K562 (cell line): ENCODE measurements around the gene APEX2. TPM values are rescaled to one million over a fixed set of nuclear protein-coding genes. Genes with fewer than 3 reads are reported as not detected.

Source experiments
- CBFB ChIP-seq: sonication (generic); formaldehyde crosslinking; IDR thresholded peaks from 2 replicates; pipeline ENCODE4 v1.4.0; 2020; ENCODE audit warnings: mild to moderate bottlenecking, missing genetic modification reagents
- FOXK2 ChIP-seq, 2 experiments: fragments of 450-650 bp; IDR thresholded peaks in 1 of 2; conservative IDR thresholded peaks in 1 of 2; 2 replicates each; pipeline ENCODE4 v1.6.1; 2016; ENCODE audit warnings: low read depth in 2 of 2, mild to moderate bottlenecking in 1 of 2
- FOXM1 ChIP-seq, 2 experiments: fragments of 450-650 bp in 1 of 2; sonication (generic) in 1 of 2; formaldehyde crosslinking in 1 of 2; IDR thresholded peaks; 2 replicates each; pipeline versions ENCODE4 v1.6.1 to v1.9.0; 2017 to 2022; ENCODE audit warnings: low read depth in 2 of 2, mild to moderate bottlenecking in 2 of 2, missing genetic modification reagents in 1 of 2, moderate library complexity in 1 of 2
- GATAD2A ChIP-seq: fragments of 450-650 bp; IDR thresholded peaks from 2 replicates; pipeline ENCODE4 v1.6.1; 2017
- GATAD2B ChIP-seq: fragments of 450-650 bp; IDR thresholded peaks from 2 replicates; pipeline ENCODE4 v1.6.1; 2017; ENCODE audit warnings: mild to moderate bottlenecking, borderline replicate concordance
- HEY1 ChIP-seq: fragments of 250-450 bp; sonication (Bioruptor Pico); IDR thresholded peaks from 2 replicates; pipeline ENCODE4 v1.5.0; 2020; ENCODE audit warnings: mild to moderate bottlenecking, moderate library complexity, borderline replicate concordance
- ILK ChIP-seq: fragments of 450-650 bp; IDR thresholded peaks from 2 replicates; pipeline ENCODE4 v1.6.1; 2016; ENCODE audit warnings: missing genetic modification characterization, low read depth, mild to moderate bottlenecking, missing compliant biosample characterization, moderate library complexity, borderline replicate concordance
- JUND ChIP-seq, 2 experiments: IDR thresholded peaks; 2 replicates in 1 of 2; 3 replicates in 1 of 2; pipeline ENCODE4 v1.6.1; 2011; ENCODE audit warnings: borderline replicate concordance in 2 of 2, low read depth in 2 of 2, low read length in 2 of 2, improper control_type of control experiment in 1 of 2, missing biosample characterization in 1 of 2, missing genetic modification characterization in 1 of 2, missing genetic modification reagents in 1 of 2
- RNF2 ChIP-seq: sonication (generic); IDR thresholded peaks from 2 replicates; pipeline ENCODE4 v1.6.1; 2016
- SRF ChIP-seq, 2 experiments: fragments of 250-450, 450-650 bp in 1 of 2; sonication (Bioruptor Pico) in 1 of 2; sonication (generic) in 1 of 2; formaldehyde crosslinking; IDR thresholded peaks; 2 replicates each; pipeline versions ENCODE4 v1.5.0 to v1.5.1; 2020 to 2022; ENCODE audit warnings: mild to moderate bottlenecking in 1 of 2, missing genetic modification reagents in 1 of 2
- TCF7 ChIP-seq: sonication (generic); IDR thresholded peaks from 2 replicates; pipeline ENCODE4 v1.6.1; 2016; ENCODE audit warnings: antibody characterized with exemption, borderline replicate concordance
- XRCC5 ChIP-seq: fragments of 200-400 bp; formaldehyde crosslinking; IDR thresholded peaks from 2 replicates; pipeline ENCODE4 v1.6.1; 2017; ENCODE audit warnings: low read depth, mild to moderate bottlenecking, low read length
- ZEB2 ChIP-seq: fragments of 450-650 bp; IDR thresholded peaks from 2 replicates; pipeline ENCODE4 v1.6.1; 2016
- ZFP36 ChIP-seq: fragments of 150-350 bp; IDR thresholded peaks from 2 replicates; pipeline ENCODE4 v1.6.1; 2018; ENCODE audit warnings: low read length, low read depth; ENCODE audit not compliant: partially characterized antibody
- ZNF121 ChIP-seq: sonication (generic); formaldehyde crosslinking; conservative IDR thresholded peaks from 2 replicates; pipeline ENCODE4 v1.8.0; 2022; ENCODE audit warnings: missing genetic modification reagents
- ZNF41 ChIP-seq: fragments of 250-450 bp; sonication (Bioruptor Pico); conservative IDR thresholded peaks from 2 replicates; pipeline ENCODE4 v1.4.0; 2020; ENCODE audit warnings: mild to moderate bottlenecking
- ZNF445 ChIP-seq: fragments of 250-450 bp; sonication (Bioruptor Pico); IDR thresholded peaks from 2 replicates; pipeline ENCODE4 v1.4.0; 2020; ENCODE audit warnings: low read depth, mild to moderate bottlenecking, moderate library complexity
- ZZZ3 ChIP-seq: fragments of 450-650 bp; IDR thresholded peaks from 2 replicates; pipeline ENCODE4 v1.6.1; 2016; ENCODE audit warnings: antibody characterized with exemption, mild to moderate bottlenecking, moderate library complexity
- polyA plus RNA-seq, 8 experiments: library from polyadenylated mRNA; depleted of rRNA in 4 of 8; stranded (reverse) in 5 of 8; unstranded in 3 of 8; fragments of >200 nt; fragmentation: Nextera tagmentation in 2 of 8; fragmentation: Illumina TruSeq in 1 of 8; extraction: Ambion mirVana in 2 of 8; extraction: Trizol in 1 of 8; gene quantifications; 2 replicates each; pipeline versions ENCODE4 v1.2.1 to v1.2.3, GENCODE V29; 2011 to 2014; ENCODE audit warnings: inconsistent platforms in 1 of 8, missing spikeins in 1 of 8
- total RNA-seq, 7 experiments: library from RNA; depleted of rRNA in 6 of 7; stranded (reverse); fragments of >200 nt in 6 of 7; fragmentation: Illumina TruSeq in 2 of 7; extraction: Trizol in 2 of 7; gene quantifications; 2 replicates each; pipeline versions ENCODE4 v1.2.1 to v1.2.3, GENCODE V29; 2011 to 2021; ENCODE audit warnings: low replicate concordance in 1 of 7
- TF ChIP-seq, protein P1 (sequence below): fragments of 200-400 bp; formaldehyde crosslinking; IDR thresholded peaks from 2 replicates; pipeline ENCODE4 v1.6.1; 2017; ENCODE audit warnings: mild to moderate bottlenecking, low read depth, low read length, moderate library complexity
- TF ChIP-seq, protein P2 (sequence below): fragments of 450-650 bp; formaldehyde crosslinking; IDR thresholded peaks from 2 replicates; pipeline ENCODE4 v1.4.0; 2022; ENCODE audit warnings: missing genetic modification characterization
- TF ChIP-seq, protein P3 (sequence below): fragments of 450-650 bp; IDR thresholded peaks from 2 replicates; pipeline ENCODE4 v1.6.1; 2016; ENCODE audit warnings: antibody characterized with exemption
- TF ChIP-seq, protein P4 (sequence below): sonication (generic); formaldehyde crosslinking; IDR thresholded peaks from 2 replicates; pipeline ENCODE4 v1.8.0; 2022; ENCODE audit warnings: mild to moderate bottlenecking, missing genetic modification reagents, borderline replicate concordance

The APEX2 gene
- total and polyA plus RNA-seq, 9 of the 15 experiments (the other 6 are each of a cell fraction or from before 2014, with no cell fraction given) = 9.4 to 34.2 (median 25.9) TPM

DNA sequence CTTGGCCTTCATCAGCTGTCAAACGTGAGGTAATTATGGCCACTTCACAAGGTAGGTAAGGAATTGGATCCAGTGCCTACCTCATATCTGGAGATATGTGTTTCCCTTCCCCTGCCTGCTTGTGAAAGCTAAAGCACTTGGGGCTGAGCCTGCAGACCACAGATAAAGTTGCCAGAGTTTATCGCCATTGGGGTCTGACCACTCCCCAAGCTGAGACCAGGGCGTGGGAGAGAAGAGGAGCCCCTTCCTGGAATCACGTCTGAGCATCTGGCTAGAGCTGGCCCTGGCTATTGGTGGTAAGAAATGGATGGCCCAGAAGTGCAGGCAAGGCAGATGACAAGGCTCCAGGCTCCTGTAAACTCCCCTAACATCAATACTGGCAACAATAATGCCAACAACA, 27.9 kb downstream of the APEX2 start (continued):
- TF ChIP-seq ZNF445 (CRISPR knock-in tag) (no peak), HEY1 (no peak), RNF2 (peak; percentile 76; the same call in 1 of the 2 replicates), CBFB (CRISPR knock-in tag) (no peak), FOXK2 (conservative IDR thresholded peaks at IDR 0.05 in 1 of 2, IDR thresholded peaks at IDR 0.05 in 1 of 2; ENCODE audit: low read depth in 2 of 2) (no peak), ZZZ3 (no peak), ZEB2 (0 out of 2 replicates have a peak, but pooled peaks have one; percentile 50), ZNF121 (no peak), FOXM1 (IDR thresholded peaks at IDR 0.05; ENCODE audit: low read depth) (peak; percentile 84), FOXM1 (CRISPR knock-in tag; IDR thresholded peaks at IDR 0.05; ENCODE audit: low read depth) (no peak), SRF (CRISPR knock-in tag; IDR thresholded peaks at IDR 0.05) (no peak), GATAD2B (peak; percentile 70; the same call in 1 of the 2 replicates), TCF7 (no peak), ZFP36 (no peak), ZNF41 (no peak), XRCC5 (no peak), JUND (IDR thresholded peaks at IDR 0.05; ENCODE audit: borderline replicate concordance, low read depth, low read length) (no peak), JUND (tag; IDR thresholded peaks at IDR 0.05; ENCODE audit: borderline replicate concordance, low read depth, low read length) (peak; percentile 56; the same call in 1 of the 3 replicates), ILK (tag) (no peak), GATAD2A (no peak)
- TF ChIP-seq, protein P1, sequence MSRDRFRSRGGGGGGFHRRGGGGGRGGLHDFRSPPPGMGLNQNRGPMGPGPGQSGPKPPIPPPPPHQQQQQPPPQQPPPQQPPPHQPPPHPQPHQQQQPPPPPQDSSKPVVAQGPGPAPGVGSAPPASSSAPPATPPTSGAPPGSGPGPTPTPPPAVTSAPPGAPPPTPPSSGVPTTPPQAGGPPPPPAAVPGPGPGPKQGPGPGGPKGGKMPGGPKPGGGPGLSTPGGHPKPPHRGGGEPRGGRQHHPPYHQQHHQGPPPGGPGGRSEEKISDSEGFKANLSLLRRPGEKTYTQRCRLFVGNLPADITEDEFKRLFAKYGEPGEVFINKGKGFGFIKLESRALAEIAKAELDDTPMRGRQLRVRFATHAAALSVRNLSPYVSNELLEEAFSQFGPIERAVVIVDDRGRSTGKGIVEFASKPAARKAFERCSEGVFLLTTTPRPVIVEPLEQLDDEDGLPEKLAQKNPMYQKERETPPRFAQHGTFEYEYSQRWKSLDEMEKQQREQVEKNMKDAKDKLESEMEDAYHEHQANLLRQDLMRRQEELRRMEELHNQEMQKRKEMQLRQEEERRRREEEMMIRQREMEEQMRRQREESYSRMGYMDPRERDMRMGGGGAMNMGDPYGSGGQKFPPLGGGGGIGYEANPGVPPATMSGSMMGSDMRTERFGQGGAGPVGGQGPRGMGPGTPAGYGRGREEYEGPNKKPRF = no peak
- TF ChIP-seq, protein P2, sequence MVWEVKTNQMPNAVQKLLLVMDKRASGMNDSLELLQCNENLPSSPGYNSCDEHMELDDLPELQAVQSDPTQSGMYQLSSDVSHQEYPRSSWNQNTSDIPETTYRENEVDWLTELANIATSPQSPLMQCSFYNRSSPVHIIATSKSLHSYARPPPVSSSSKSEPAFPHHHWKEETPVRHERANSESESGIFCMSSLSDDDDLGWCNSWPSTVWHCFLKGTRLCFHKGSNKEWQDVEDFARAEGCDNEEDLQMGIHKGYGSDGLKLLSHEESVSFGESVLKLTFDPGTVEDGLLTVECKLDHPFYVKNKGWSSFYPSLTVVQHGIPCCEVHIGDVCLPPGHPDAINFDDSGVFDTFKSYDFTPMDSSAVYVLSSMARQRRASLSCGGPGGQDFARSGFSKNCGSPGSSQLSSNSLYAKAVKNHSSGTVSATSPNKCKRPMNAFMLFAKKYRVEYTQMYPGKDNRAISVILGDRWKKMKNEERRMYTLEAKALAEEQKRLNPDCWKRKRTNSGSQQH = no peak
- TF ChIP-seq, protein P3, sequence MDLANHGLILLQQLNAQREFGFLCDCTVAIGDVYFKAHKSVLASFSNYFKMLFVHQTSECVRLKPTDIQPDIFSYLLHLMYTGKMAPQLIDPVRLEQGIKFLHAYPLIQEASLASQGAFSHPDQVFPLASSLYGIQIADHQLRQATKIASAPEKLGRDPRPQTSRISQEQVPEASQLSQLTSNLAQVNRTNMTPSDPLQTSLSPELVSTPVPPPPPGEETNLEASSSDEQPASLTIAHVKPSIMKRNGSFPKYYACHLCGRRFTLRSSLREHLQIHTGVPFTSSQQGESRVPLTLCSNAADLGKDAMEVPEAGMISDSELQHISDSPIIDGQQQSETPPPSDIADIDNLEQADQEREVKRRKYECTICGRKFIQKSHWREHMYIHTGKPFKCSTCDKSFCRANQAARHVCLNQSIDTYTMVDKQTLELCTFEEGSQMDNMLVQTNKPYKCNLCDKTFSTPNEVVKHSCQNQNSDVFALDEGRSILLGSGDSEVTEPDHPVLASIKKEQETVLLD = peak; percentile 36; the same call in 1 of the 2 replicates
- TF ChIP-seq, protein P4, sequence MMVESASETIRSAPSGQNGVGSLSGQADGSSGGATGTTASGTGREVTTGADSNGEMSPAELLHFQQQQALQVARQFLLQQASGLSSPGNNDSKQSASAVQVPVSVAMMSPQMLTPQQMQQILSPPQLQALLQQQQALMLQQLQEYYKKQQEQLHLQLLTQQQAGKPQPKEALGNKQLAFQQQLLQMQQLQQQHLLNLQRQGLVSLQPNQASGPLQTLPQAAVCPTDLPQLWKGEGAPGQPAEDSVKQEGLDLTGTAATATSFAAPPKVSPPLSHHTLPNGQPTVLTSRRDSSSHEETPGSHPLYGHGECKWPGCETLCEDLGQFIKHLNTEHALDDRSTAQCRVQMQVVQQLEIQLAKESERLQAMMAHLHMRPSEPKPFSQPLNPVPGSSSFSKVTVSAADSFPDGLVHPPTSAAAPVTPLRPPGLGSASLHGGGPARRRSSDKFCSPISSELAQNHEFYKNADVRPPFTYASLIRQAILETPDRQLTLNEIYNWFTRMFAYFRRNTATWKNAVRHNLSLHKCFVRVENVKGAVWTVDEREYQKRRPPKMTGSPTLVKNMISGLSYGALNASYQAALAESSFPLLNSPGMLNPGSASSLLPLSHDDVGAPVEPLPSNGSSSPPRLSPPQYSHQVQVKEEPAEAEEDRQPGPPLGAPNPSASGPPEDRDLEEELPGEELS = no peak
